ENCODE data around the gene ECHS1.
"Not testable (repeated sequence)": the region's sequence is repeated elsewhere in the genome, so short reads cannot be mapped to it uniquely, and the experiment has no call there.

The ECHS1 gene

DNA sequence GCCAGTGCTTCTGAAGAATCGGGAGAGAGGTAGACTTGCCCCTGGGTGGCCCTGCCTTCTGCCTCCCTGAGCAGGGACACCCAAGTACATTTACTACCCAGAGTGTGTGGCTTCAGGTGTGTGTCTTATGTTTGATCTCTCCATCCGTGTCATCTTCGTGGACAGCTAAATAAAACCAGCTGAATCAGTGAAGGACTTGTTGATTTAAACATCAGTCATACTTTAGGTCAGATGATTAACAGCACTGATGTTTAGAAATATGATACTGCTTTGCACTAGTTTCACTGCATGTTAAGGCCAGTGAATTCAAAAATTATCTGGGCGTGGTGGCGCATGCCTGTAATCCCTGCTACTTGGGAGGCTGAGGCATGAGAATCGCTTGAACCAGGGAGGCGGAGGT is 24.8 kb upstream of the ECHS1 start:
- peak in 1 of 2 donors; percentile 6 for DNase-seq

DNA sequence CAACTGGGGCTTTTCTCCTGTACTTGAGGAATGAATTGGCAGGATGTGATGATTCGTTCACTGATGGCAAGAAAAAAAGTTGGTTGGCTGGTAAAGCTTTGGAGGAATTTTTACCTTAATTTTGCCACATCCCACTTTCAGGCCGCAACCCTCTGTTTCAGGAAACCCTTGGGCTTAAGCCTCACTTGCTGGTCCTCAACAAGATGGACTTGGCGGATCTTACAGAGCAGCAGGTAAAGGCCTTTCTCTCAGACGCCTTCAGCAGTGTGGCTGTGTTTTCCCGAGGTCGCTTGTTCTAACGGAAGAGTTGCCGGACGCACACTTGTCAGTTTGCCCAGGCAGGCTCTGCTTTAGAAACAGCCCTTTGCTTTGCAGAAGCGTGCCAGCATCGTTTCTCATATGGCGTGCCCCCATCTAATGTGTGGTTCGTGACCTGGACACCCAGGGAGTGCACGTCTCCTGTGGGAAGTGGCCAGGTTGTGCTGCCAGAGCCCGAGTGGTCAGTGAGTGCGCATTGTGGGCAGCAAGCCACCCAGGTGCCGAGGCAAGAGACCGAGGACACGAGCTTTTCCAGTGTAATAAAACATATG is 23.0 kb upstream of the ECHS1 start:
- DNase-seq, result peak in 1 of 2 donors; percentile 13

DNA sequence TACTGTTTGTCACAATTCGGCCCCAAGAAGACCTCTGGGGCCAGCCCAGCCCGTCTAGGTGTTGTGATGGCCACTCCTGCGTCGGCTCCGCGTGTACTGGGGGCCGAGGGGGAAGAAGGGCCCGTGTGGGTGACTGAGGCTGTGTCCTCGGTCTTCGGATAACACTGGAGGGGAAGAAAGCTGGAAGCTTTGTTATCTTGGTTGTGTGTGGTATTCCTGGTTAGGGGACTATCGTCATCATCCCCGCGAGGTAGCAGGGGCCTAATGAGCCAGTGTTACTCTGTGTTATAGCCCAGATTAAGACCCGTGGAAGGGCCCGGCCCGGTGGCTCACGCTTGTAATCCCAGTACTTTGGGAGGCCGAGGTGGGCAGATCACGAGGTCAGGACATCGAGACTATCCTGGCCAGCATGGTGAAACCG is 21.7 kb upstream of the ECHS1 start:
- DNase-seq, result peak in 1 of 2 donors; percentile 20

DNA sequence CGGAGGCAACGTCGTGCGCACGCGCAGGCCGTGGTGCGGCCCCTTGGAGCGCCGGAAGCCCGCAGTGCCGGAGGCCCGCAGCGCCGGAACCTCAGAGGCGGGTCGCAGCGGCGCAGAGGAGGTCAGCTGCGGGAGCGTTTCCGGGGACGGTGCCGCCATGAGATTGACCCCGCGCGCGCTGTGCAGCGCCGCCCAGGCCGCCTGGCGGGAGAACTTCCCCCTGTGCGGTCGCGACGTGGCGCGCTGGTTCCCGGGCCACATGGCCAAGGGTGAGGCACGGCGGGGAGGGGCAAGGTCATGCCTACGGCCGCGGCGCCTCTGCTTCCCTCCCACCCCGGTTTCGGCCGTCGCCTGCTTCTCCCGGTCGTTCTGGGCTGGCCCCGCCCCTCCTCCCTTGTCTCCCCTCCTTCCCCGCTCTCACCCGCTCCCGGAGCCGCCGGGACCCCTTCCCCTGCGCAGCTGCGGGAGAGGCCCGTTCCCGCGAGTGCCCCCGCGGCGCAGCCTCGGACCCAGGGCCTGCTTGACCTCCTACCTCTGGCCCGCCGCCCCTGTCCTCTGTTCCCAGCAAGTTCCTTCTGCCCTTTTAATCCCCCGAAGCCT is 21.0 kb upstream of the ECHS1 start, which contains the start of gene MTG1:
MTG1 (plus strand) TSS at position 94 of the 600 bp plus-strand sequence; CDS start at position 158, 64 bp downstream.
- DNase-seq, result peak; percentile 96 to 97

DNA sequence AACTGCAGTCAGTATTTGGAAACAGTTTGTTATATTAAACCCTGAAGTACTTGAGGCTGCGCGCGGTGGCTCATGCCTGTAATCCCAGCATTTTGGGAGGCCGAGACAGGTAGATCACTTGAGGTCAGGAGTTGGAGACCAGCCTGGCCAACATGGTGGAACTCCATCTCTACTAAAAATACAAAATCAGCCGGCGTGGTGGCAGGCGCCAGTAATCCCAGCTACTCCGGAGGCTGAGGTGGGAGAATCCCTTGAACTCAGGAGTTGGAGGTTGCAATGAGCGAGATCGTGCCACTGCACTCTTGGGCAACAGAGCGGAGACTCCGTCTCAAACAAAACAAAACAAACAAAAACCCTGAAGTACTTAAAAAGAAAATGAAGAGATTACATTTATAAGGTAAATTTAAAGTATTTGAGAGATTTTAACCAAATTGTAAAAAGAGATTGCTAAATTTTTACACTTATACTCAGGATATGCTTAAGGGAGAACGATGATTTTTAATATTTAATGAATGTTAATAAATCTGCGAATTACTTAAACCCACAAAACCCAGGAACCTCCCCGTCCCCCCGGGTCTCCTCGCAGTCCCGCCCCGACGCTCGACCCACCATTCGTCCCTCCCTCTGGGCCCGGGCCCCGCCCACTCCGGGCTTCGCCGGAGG is 20.4 kb upstream of the ECHS1 start:
- peak in 1 of 2 donors; percentile 16 for DNase-seq

DNA sequence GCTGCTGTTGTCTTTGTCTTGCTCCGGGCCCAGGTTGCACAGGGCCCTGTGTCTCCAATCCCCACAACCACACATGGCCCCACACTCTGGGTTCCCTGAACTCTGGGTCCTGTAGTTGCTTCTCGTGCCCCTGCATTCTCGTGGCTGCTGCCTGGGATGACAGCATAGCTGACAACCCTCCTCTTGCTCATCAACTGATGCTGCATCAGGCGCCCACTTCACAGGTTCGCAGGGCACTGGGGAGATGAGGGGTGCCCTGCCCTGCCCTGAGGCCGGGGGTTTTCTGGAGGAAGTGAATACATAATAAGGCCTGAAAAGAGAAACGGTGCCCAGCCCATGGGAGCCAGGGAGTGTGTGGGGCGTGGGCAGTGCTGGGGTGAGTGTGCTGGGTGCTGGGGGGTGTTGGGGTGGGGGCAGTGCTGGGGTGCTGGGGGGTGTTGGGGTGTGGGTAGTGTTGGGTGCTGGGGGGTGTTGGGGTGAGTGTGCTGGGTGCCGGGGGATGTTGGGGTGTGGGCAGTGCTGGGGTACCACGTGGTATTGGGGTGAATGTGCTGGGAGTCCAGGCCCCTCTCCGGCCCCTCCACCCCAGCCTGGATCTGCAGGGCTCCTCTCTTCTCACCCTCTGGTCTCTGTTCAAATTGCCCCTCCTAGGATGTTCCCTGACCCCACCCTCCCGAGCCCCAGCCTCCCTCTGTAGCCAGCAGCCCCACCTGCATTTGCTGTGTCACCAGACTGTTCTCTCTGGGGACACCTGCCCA is 18.8 kb upstream of the ECHS1 start:
- peak; percentile 14 to 37 for DNase-seq

DNA sequence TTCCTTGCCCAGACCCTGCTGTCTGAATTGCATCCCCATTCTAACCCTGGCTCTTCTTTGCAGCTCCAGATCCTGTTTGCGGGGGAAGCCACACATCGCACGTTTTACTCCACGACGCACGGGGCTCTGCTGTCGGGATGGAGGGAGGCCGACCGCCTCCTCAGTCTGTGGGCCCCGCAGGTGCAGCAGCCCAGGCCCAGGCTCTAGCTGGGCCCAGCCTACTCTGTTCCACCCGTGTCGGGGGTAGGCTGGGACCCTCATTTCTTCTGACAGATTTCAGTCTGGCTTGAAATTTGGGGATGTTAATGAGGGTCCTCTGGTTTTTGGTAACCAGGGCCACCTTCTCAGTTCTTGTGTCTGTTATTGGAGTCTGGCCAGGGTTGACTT is 18.1 kb upstream of the ECHS1 start:
- DNase-seq, result no peak

DNA sequence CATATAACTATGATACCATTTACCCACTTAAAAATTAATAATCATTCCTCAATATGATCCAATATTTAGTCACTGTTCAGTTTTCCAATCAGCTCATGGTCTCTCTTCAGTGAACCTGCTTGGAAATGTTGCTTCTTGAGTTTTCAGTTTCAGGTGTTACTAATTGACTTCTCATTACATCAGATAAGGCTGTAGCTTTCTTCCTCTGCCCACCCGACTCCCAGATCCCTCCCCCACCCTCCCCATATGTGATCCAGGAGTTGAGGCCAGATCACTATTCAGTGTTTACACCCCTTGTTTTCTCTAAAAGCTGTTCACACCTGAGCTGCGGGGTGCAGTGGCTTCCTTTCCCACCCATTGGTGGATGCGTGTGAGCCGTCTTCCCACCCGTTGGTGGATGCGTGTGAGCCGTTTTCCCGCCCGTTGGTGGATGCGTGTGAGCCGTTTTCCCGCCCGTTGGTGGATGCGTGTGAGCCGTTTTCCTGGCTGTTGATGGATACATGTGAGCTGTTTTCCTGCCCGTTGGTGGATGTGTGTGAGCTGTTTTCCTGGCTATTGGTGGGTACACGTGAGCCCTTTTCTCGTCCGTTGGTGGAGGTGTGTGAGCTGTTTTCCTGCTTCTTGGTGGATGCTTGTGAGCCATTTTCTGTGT is 17.6 kb upstream of the ECHS1 start:
- no peak for DNase-seq

DNA sequence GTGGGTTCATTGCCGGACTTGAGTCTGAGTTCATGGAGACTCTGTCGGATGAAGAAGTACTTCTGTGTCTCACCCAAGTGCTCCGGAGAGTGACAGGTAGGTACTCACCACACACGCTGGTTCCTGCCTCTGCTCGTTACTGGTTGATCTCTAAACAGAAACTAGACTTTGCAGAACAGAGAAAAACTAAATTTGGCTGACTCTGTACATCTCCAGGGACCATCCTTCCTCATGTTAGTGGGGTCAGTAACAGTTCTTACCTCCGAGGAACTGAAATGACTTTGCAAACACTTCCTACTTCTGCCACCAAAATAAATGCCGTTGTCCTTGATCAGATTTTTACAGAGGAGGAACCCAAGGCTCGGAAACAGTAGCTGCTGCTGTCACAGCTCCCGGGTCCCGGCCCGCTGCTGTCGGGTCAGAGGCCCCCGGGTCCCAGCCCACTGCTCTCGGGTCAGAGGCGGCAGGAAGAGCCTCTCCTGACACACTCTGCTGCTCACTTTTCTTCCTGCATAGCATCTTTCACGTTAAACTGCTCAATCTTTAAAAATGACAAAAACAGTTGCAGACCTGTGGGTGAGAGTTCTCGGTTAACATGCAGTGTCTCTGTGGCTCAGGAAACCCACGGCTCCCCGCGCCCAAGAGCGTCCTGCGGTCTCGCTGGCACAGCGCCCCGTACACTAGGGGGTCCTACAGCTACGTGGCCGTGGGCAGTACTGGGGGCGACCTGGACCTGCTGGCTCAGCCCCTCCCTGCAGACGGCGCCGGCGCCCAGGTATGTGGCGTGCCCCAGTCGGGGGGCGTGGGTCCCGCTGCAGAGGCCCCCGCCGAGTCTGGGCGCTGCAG is 16.0 kb upstream of the ECHS1 start:
- DNase-seq, result peak; percentile 42 to 50

DNA sequence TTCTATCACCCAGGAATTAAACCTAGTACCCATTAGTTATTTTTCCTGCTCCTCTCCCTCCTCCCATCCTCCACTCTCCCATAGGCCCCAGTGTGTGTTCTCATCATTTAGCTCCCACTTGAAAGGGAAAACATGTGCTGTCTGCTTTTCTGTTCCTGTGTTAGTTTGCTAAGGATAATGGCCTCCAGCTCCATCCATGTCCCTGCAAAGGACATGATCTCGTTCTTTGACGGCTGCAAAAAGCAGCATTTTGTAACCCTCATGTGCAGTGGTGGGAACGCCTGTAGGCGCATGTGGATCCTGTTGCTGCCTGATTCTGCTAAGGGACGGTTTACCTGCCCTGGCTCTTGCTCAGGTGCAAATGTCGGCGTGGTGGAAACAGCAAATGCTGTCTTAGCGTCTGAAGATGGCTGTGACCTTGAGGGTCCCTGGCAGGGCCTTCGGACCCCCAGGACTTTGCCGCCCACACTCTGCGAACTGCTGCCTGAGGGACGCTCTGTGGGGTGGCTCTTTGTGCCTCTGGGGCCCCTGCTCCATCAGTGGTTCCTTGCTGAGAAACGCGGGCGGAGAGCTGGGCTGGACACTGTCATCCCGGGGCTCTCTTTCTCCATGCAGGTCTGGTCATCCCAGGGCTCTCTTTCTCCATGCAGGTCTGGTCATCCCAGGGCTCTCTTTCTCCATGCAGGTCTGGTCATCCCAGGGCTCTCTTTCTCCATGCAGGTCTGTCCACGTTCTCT is 15.2 kb upstream of the ECHS1 start:
- no peak for DNase-seq

DNA sequence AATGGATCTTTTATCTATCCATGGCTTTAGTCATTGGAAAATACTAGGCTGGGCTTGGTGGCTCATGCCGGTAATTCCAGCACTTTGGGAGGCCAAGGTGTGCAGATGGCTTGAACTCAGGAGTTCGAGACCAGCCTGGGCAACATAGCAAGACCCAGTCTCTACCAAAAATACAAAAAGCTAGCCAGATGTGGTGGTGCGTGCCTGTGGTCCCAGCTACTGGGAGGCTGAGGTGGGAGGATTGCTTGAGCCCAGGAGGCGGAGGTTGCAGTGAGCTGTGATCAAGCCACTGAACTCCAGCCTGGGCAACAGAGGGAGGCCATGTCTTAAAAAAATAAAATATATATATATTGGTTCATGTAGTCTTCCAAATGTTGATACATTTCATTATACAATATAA is 13.8 kb upstream of the ECHS1 start:
- DNase-seq, result not testable (repeated sequence)

DNA sequence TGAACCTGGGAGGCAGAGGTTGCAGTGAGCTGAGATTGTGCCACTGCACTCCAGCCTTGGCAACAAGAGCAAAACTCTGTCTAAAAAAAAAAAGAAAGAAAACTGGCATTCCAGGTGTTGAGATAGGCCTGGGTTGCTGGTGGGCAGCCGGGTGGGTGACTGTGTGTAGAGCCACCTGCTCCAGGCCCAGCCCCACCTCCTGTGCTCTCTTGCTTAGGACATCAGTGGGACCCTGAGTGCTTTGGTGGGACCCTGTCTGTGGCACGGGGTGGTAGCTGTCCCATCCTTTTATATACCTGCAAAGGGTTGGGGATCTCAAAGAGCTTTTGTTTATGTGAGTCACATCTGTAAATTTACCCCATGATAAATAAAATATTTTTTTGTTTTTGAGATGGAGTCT is 12.1 kb upstream of the ECHS1 start:
- DNase-seq, result no peak

DNA sequence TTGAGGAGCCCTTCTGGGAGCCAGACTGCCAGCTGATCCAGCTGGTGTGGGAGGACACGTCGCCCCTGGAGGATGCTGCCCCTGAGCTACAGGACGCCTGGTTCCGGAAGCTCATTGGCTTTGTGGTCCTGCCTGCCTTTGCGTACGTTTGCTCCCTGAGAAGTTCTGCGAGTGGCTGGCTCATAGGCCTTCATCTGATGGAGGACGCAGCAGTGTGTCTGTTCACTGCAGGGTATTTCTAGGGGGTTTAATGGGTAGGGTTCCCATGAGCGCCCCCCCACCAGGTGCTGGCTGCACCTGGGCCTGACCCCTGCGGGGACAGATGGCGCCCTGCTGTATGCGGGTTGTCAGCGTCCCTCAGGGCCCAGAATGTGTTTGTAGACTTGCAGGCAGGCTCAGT is 10.9 kb upstream of the ECHS1 start:
- no peak for DNase-seq

DNA sequence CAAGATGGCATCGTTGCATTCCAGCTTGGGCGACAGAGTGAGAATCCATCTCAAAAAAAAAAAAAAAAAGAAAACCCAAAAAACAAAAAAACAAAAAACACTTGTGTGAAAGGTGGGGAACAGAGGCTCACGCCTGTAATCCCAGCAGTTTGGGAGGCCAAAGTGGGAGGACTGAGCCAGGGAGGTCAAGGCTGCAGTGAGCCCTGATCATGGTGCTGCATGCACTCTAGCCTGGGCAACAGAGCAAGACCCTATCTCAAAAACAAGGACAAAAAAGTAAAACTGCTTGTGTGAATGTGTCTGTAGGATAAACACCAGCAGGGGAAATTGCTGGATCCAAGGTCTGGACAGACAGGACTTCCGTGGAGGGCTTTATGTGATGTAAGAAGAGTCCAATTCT is 10.4 kb upstream of the ECHS1 start:
- no peak for DNase-seq

DNA sequence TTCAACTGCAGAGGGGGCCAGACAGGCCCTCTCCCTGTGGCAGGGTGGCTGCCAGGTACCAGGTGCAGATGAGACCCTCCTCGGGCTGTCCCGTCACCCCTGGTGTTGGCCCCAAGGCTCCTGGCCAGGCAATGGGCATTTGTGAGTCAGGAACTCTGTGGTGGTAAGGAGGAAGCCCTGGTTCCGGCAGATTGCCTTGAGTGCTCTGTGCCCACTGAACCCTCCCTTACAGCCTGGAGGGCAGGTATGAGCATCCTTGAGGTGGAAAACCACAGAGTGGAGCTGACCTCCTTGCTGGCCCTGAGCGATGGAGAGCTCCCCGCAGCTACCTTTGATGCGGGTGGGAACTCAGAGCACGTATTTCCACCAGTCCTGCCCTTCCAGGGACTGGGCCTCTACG is 7.9 kb upstream of the ECHS1 start:
- no peak for DNase-seq

DNA sequence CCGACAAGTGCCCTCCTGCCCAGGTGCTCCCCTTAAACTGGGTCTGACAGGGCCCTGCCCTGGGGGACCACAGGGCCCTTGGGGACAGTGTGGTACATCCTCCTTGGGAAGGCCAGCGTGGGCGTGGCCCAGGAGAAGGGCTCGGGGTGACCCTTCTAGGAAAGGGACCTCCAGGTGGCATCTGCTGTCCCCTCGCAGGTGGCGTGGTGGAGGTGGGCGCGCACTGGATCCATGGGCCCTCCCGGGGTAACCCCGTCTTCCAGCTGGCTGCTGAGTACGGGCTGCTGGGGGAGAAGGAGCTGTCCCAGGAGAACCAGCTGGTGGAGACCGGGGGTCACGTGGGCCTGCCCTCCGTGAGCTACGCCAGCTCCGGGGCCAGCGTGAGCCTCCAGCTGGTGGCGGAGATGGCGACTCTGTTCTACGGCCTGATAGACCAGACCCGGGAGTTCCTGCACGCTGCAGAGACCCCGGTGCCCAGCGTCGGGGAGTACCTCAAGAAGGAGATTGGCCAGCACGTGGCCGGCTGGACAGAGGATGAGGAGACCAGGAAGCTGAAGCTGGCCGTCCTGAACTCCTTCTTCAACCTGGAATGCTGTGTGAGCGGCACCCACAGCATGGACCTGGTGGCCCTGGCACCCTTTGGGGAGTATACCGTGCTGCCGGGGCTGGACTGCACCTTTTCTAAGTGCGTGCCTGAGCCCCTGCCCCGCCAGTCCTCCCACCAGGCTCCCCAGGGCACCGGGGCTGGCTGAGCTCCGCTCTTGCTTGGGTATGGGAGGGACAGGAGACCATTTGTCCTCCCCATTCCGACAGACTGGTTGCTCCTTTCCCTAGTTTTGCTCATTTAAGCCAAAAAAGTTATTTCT is 6.9 kb upstream of the ECHS1 start:
- no peak for DNase-seq

DNA sequence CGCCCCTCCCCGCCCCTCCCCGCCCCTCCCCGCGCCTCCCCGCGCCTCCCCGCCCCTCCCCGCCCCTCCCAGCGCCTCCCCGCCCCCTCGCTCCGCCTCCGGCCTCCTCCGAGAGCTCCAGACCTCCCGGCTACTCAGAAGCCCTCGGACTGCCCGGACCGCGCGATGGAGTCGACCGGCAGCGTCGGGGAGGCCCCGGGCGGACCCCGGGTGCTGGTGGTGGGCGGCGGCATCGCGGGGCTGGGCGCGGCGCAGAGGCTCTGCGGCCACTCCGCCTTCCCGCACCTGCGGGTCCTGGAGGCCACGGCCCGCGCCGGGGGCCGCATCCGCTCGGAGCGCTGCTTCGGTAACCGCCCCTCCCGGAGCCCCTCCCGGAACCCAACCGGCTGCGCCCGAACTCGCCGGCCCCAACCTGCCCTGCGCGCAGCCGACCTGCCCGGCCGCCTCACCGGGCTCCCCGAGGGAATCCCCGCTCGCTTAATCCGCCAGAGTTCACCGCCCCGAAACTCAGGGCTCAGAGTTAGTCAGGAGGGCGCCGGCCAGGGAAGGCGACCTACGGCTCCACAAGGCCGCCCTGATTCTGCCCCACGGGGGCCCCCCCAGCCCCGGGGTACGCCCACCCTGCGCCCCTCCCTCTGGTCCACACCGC is 6.1 kb upstream of the ECHS1 start, which contains the start of gene PAOX:
PAOX (plus strand) TSS at position 111 of the 649 bp plus-strand sequence; CDS start at position 166, 55 bp downstream.
- peak; percentile 70 for DNase-seq

DNA sequence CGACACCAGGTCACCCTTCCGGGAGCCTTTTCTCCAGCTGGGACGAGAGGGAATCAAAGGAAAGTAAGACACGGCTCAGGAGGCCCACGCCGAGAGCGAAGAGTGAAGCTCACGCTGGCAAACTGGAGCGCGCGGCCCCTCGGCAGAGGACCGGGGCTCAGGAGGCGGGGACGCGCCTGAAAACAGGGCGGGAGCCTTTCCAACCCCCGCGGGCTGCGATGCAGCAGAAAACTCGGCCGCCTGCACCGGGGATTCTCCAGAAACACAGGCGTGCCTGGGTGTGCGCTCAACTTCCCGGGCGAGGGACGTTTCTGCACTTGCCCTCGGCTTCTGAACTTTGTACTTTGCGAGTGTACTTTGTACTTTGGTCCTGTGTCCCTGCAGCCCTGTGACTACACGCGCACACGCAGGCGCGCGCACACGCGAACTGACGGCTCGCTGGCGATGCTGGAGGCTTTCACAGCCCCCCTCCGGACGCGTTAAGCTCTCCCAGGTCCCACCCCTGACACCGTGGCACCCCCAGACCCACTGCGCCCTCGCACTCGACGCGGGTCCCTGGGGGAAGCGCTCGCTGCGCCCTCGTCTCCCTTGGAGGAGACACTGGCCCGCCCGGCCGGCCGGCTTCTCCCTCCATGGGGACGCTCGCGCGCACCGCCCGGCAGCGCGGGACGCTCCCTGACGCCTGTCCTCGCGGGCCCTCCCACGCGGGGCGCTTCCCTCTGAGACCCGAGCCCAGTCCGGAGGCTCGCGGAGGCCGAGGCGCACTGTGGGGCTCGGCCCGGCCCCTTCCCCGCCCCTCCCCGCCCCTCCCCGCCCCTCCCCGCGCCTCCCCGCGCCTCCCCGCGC is 5.3 kb upstream of the ECHS1 start:
- peak; percentile 65 to 69 for DNase-seq

DNA sequence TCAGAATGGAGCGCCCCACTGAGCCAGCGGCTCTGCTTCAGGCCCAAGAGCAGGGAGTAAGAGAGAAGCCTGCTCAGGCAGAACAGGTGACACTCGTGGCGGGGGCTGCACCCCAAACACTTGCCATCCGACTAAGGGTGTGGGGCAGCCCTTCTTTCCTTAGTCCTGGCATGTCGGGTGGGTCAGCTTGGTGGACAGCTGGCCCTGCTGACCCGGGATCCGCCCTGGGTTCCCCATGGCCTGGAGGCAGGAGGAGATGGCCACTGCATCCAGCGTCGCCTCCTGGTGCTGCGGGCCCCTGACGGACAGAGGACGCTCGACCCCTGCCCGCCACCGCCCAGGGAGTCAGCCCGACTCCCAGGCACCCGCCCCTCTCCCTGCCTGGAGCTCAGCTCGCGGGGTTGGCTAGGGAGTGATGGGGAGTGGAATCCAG is 4.7 kb upstream of the ECHS1 start:
- no peak for DNase-seq
